ENCODE data around the gene FSTL5.

DNA sequence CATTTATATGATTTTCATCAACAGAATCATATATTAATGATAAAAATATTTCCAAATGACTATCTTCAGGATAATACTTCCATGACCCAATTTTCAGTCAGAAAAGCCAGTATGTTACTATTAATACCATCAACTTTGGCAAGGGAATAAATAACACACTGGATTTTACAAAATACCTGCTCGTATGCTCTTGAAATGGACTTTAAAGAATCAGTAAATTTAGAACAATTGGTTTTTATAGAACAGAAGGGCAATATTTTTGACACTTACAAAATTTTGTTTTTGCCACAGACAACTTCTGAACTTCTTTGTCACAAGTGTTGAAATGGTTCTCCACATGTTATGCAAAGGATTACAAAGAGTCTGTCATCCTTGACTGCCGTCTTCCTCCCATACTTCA, 700.4 kb downstream of the FSTL5 start:
- TF ChIP-seq POLR2A (IDR thresholded peaks at IDR 0.05) (no peak), CTCF (IDR thresholded peaks at IDR 0.05) (no peak)

Measured in suprapubic skin (tissue), 3 donors.